ENCODE data around the gene HDAC9. TPM values are rescaled to one million over a fixed set of nuclear protein-coding genes. Genes with fewer than 3 reads are reported as not detected.

Gene HDAC9
- polyA plus RNA-seq, 1 of the 3 experiments (the other 2 are of a cell fraction): 11.6 TPM

- H3K27me3 ChIP-seq (ENCODE audit: insufficient read depth): no peaks in the 10 kb centered on the region
- no peaks in the 10 kb centered on the region for H4K20me1 ChIP-seq (ENCODE audit: insufficient read depth)
- H3K9me3 ChIP-seq: no peaks in the 10 kb centered on the region
- H3K27ac ChIP-seq (ENCODE audit: low read depth in 2 of 2, low read length in 1 of 2): no peak overlapping the region
- H3F3A ChIP-seq (replicated peaks; ENCODE audit: insufficient read depth): peaks cover 29% of the 10 kb centered on the region
- H3K36me3 ChIP-seq (replicated peaks in 1 of 2; ENCODE audit: control insufficient read depth in 1 of 2, insufficient read depth in 2 of 2, low read length in 1 of 2): peaks cover 0 to 35% of the 10 kb centered on the region in 2 experiments
- H3K4me1 ChIP-seq (ENCODE audit: control insufficient read depth in 1 of 2, insufficient read depth in 2 of 2, low read depth in 1 of 2, low read length in 1 of 2): peaks cover 5 to 17% of the 10 kb centered on the region in 2 experiments; a peak in 3 of 4 replicates
- H3K4me2 ChIP-seq: no peak overlapping the region
- H2AFZ ChIP-seq (ENCODE audit: low read depth): no peak overlapping the region
- CTCF ChIA-PET: interaction anchor here (0.9 to 1.5 kb wide), 3 partner anchors 10 to 178 kb away, joined by 3 to 5 read pairs (median 4); no protein-coding TSS in a partner anchor
- no peak overlapping the region for H3K9ac ChIP-seq
- POLR2A ChIA-PET: no interaction called here
- no peak overlapping the region for H3K4me3 ChIP-seq (ENCODE audit: low read depth in 2 of 2, low read length in 1 of 2)
- no peak for DNase-seq
- H3K79me2 ChIP-seq (ENCODE audit: insufficient read depth): peaks cover 86% of the 10 kb centered on the region
- TF ChIP-seq REST (IDR thresholded peaks at IDR 0.05; ENCODE audit: low read depth, low read length): no peak
- TF ChIP-seq FOSL2 (IDR thresholded peaks at IDR 0.05; ENCODE audit: borderline replicate concordance, low read depth): no peak
- no peak for TF ChIP-seq ELF1 (IDR thresholded peaks at IDR 0.05)
- TF ChIP-seq MAX (IDR thresholded peaks at IDR 0.05; ENCODE audit: low read depth): no peak
- TF ChIP-seq GATA2 (CRISPR knock-in tag; IDR thresholded peaks at IDR 0.05): no peak
- TF ChIP-seq ZBTB33 (IDR thresholded peaks at IDR 0.05; ENCODE audit: borderline replicate concordance, low read depth): no peak
- no peak for TF ChIP-seq YY1 (IDR thresholded peaks at IDR 0.05; ENCODE audit: low read depth)
- no peak for TF ChIP-seq USF1 (IDR thresholded peaks at IDR 0.05; ENCODE audit: borderline replicate concordance, low read depth)
- no peak for TF ChIP-seq NFIC (IDR thresholded peaks at IDR 0.05; ENCODE audit: borderline replicate concordance)
- no peak for TF ChIP-seq EP300 (IDR thresholded peaks at IDR 0.05; ENCODE audit: borderline replicate concordance in 1 of 2, low read depth in 1 of 2, low read length in 1 of 2)
- TF ChIP-seq EZH2phosphoT487 (IDR thresholded peaks at IDR 0.05; ENCODE audit: borderline replicate concordance, low read depth): no peak
- no peak for TF ChIP-seq TAF1 (IDR thresholded peaks at IDR 0.05; ENCODE audit: borderline replicate concordance, low read depth, low read length)
- no peak for TF ChIP-seq RXRA (IDR thresholded peaks at IDR 0.05; ENCODE audit: borderline replicate concordance, low read depth)
- TF ChIP-seq USF2 (IDR thresholded peaks at IDR 0.05; ENCODE audit: borderline replicate concordance, low read depth, low read length): no peak
- WGBS (ENCODE audit: low lambda C conversion rate): 91% methylated on average over 5 of the region's 5 CpGs
- H3K9me2 ChIP-seq: no peaks in the 10 kb centered on the region
Observed at GRCh38 chr7:18530224-18531179, 35.0 kb downstream of the HDAC9 start.

All from SK-N-SH (cell line).